ENCODE results near the gene LGI4.
"Not testable (repeated sequence)": the region's sequence is repeated elsewhere in the genome, so short reads cannot be mapped to it uniquely, and the experiment has no call there.

LGI4 gene

GRCh38 chr19:35160629-35161433, 26.0 kb upstream of the LGI4 start:
- no peak for DNase-seq (ENCODE audit: low spot score)

DNA sequence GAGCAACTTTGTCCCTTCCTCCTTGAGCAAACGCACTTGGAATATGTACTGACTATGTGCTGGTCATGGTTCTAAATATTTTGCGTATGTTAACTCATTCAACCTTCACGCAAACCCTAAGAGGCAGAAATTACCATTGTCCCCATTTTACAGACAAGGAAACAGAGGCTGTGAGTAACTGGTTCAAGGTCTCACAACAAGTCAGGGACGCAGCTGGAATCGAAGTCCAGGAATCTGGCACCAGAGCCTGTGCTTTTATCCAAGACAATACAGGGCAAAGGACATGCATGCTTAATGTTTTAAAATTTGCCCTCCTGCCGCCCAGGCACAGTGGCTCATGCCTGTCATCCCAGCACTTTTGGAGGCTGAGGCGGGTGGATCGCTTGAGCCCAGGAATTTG, 24.7 kb upstream of the LGI4 start:
- no peak for DNase-seq (ENCODE audit: low spot score)

DNA sequence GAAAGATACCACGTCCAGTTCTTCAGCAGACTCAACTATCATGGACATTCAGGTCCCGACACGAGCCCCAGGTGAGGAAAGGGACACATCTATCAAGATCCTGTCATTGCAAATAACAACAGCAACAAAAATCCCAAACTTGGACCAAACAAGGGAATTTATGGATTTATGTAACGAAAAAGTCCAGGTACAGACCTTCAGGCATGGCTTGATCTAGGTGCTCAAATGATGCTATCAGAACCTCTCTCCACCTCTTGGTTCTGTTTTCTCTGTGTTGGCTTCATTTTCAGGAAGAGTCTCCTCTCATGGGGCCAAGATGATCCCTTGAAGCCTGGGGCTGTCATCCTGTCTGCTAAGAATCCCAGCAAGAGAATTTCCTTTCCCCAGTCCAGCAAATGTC, 22.6 kb upstream of the LGI4 start:
- DNase-seq (ENCODE audit: low spot score), result no peak

- DNase-seq (ENCODE audit: low spot score), result no peak
Observed at GRCh38 chr19:35156673-35157014, 21.8 kb upstream of the LGI4 start.

DNA sequence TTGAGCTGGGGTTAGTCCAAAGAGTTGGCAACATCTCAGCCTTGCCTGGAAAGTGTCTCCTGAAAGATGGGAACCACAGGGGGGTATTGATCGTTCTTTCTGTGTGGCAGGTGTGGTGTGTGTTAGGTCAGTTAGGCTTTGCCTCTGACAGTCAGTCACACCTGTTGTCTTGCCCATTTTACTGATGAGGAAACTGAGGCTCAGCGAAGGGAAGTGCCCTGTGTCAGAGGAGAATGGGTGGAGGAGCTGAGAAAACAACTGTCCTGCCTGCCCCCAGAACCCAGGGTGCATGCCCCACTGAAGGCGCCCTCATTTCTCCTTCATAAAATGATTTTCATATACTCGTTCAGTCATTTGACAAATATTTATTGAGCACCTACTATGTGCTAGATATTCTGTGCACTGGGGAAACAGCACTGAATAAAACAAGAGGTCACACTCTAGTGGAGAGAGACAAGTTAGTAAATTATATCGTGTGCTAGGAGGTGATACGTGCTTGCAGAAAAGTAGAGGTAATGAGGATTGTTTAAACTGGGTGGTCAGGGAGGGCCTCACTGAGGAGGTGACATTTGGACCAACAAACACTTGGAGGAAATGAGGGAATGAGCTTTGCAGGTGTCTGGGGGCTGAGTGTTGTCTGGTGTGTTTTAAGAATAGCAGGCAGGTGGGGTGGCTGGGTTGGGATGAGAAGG, 21.3 kb upstream of the LGI4 start:
- no peak for DNase-seq (ENCODE audit: low spot score)

- DNase-seq (ENCODE audit: low spot score), result peak; percentile 46
Observed at GRCh38 chr19:35155441-35155840, 20.6 kb upstream of the LGI4 start.

DNA sequence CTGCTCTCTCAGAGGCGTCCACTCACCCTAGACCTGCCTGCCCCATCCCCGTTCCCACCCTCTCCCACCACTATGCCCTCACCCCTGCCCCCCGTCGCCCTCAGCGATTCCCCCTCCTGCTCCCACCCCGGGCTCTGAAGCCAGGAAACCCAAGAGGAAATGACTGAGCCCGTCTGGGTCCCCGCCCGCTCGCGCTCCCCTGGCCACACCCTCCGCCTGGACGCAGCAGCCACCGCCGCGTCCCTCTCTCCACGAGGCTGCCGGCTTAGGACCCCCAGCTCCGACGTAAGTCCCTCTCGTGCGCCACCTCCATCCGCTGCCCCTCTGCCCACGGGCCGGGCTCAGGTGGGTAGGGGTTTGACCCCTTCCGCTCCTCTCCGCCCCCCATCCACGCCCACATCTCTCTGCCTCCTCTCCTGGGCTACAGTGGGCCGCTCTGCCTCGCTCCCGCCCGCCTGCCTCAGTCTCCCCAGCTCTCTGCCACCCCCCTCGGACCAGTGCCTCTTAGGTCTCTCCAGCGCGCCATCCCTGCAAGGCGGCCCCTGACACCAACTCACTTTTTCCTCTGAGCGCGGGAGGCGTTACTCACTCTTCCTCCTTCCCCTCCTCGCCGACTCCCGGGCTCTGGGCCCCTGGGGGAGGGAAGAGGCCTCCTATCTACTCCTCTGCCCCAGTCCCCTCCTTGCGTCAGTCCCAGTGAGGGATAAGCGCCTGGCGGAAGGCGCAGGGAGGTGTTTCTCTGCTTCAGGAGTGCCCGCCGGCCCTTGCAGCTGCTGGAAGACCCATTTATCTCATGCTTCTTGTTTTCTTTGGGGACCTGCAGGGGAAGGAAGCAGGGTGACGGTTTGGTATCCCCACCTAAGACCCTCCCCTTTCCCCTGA, 19.9 kb upstream of the LGI4 start, which contains the start of gene FXYD5:
Gene FXYD5, plus strand, starts transcription at position 211 of the 882 bp plus-strand sequence. CDS start 816 bp downstream, outside the sequence.
- peak; percentile 71 for DNase-seq (ENCODE audit: low spot score)

- peak; percentile 84 for DNase-seq (ENCODE audit: low spot score)
Observed at GRCh38 chr19:35153701-35154524, 19.1 kb upstream of the LGI4 start.

- DNase-seq (ENCODE audit: low spot score), result not testable (repeated sequence)
Observed at GRCh38 chr19:35153129-35153522, 18.3 kb upstream of the LGI4 start.

- no peak for DNase-seq (ENCODE audit: low spot score)
Observed at GRCh38 chr19:35151273-35152065, 16.6 kb upstream of the LGI4 start.

GRCh38 chr19:35150445-35150844, 15.6 kb upstream of the LGI4 start:
- DNase-seq (ENCODE audit: low spot score), result no peak

GRCh38 chr19:35149463-35149862, 14.6 kb upstream of the LGI4 start:
- DNase-seq (ENCODE audit: low spot score), result no peak

- no peak for DNase-seq (ENCODE audit: low spot score)
Observed at GRCh38 chr19:35146746-35147459, 12.0 kb upstream of the LGI4 start.

DNA sequence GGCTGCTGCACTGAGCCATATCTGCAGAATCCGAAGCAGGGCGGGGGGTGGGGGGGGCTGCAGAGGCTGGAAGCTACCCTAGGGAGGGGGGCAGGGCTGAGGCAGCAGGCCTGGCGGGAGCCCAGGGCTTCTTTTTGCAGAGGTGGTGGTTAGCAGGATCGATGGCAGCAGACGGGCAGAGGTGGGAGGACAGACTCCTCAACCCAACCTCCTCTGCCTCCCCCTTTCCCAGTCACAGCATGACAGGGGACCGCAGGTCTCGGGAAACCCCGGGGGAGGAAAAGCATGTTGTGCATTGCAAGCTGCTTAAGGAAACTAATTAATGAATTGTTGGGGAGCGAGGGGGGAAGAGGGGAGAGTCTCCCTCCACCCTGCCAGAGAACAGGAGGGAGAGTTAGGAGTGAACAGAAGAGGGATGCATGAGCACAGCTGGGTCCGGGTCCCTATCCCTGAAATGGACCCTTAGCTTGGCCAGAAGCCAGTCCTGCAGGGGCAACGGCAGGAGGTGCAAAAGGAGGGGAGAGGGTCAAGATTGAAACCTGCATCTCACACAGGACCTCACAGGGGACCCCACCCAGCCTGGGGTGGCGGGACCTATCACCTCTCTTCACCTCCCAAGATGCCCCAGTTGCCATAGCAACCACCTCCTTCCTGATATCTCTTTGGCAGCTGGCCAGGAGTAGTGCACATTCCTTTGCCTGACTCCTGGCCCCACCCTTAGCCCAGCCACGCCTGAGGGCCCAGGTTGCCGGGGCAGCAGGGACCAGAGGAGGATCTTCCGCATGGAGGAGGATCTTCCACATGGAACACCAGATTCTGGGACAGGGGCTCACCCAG, 10.0 kb upstream of the LGI4 start:
- DNase-seq (ENCODE audit: low spot score), result no peak

GRCh38 chr19:35144259-35144599, 9.4 kb upstream of the LGI4 start:
- DNase-seq (ENCODE audit: low spot score), result no peak

- DNase-seq (ENCODE audit: low spot score), result no peak
Observed at GRCh38 chr19:35143818-35144217, 9.0 kb upstream of the LGI4 start.

GRCh38 chr19:35143231-35143715, 8.4 kb upstream of the LGI4 start, which contains the start of gene FXYD7:
Gene FXYD7, plus strand, starts transcription at chr19:35143255. Its CDS starts 79 bp downstream, at chr19:35143334.
- no peak for DNase-seq (ENCODE audit: low spot score)

GRCh38 chr19:35142606-35143230, 7.9 kb upstream of the LGI4 start:
- DNase-seq (ENCODE audit: low spot score), result peak; percentile 76
